ENCODE measurements around the gene ASIC2.

ASIC2 gene

GRCh38 chr17:33204156-33204555 lies 88.9 kb downstream of the ASIC2 start:
- DNase-seq (ENCODE audit: low read depth), result no peak

GRCh38 chr17:33202796-33203495 lies 90.1 kb downstream of the ASIC2 start:
- DNase-seq (ENCODE audit: low read depth), result no peak

- DNase-seq (ENCODE audit: low read depth), result no peak
These were observed 91.1 kb downstream of the ASIC2 start for GRCh38 chr17:33202021-33202420.

GRCh38 chr17:33201283-33201682 lies 91.8 kb downstream of the ASIC2 start:
- DNase-seq (ENCODE audit: low read depth), result no peak

GRCh38 chr17:33200587-33200986 lies 92.5 kb downstream of the ASIC2 start:
- no peak for DNase-seq (ENCODE audit: low read depth)

- DNase-seq (ENCODE audit: low read depth), result no peak
These were observed 93.3 kb downstream of the ASIC2 start for GRCh38 chr17:33199571-33200510.

- DNase-seq (ENCODE audit: low read depth), result no peak
These were observed 94.1 kb downstream of the ASIC2 start for GRCh38 chr17:33198954-33199353.

GRCh38 chr17:33197342-33197741 lies 95.8 kb downstream of the ASIC2 start:
- no peak for DNase-seq (ENCODE audit: low read depth)

- DNase-seq (ENCODE audit: low read depth), result no peak
These were observed 96.2 kb downstream of the ASIC2 start for GRCh38 chr17:33196883-33197282.

GRCh38 chr17:33192951-33193911 lies 99.9 kb downstream of the ASIC2 start:
- DNase-seq (ENCODE audit: low read depth), result no peak

GRCh38 chr17:33183487-33184026 lies 109.5 kb downstream of the ASIC2 start:
- DNase-seq (ENCODE audit: low read depth), result no peak

GRCh38 chr17:33179151-33179550 lies 113.9 kb downstream of the ASIC2 start:
- no peak for DNase-seq (ENCODE audit: low read depth)

GRCh38 chr17:33178681-33179080 lies 114.4 kb downstream of the ASIC2 start:
- no peak for DNase-seq (ENCODE audit: low read depth)

GRCh38 chr17:33175562-33175961 lies 117.5 kb downstream of the ASIC2 start:
- DNase-seq (ENCODE audit: low read depth), result no peak

GRCh38 chr17:33171931-33172330 lies 121.2 kb downstream of the ASIC2 start:
- no peak for DNase-seq (ENCODE audit: low read depth)

- no peak for DNase-seq (ENCODE audit: low read depth)
These were observed 123.4 kb downstream of the ASIC2 start for GRCh38 chr17:33169580-33170285.

GRCh38 chr17:33167736-33168135 lies 125.4 kb downstream of the ASIC2 start:
- no peak for DNase-seq (ENCODE audit: low read depth)

- no peak for DNase-seq (ENCODE audit: low read depth)
These were observed 126.6 kb downstream of the ASIC2 start for GRCh38 chr17:33166472-33166871.

- DNase-seq (ENCODE audit: low read depth), result no peak
These were observed 128.8 kb downstream of the ASIC2 start for GRCh38 chr17:33164169-33164881.

- no peak for DNase-seq (ENCODE audit: low read depth)
These were observed 129.4 kb downstream of the ASIC2 start for GRCh38 chr17:33163533-33164168.

All from stimulated activated CD8-positive, alpha-beta memory T cell treated with anti-CD3 and anti-CD28 coated beads, Interleukin-15, amount 100 ng/mL, for 24 hours (primary cell).